A673 (cell line): ENCODE measurements around the gene SLC14A1. TPM values are rescaled to one million over a fixed set of nuclear protein-coding genes. Genes with fewer than 3 reads are reported as not detected.

Source experiments
- BruUV-seq: library from RNA; stranded (reverse); fragments of 400-500 nt; replicated peaks from 2 replicates; lab custom pipeline; 2021; lab: Mats Ljungman, UMichigan
- CTCF ChIA-PET: fragments of 300-600 bp; sonication (Branson Sonifier 250); formaldehyde crosslinking; loops from one replicate; lab custom pipeline; 2022; ENCODE audit warnings: antibody characterized with exemption; lab: Charles Lee
- POLR2A ChIA-PET: fragments of 300-600 bp; sonication (Branson Sonifier 250); formaldehyde crosslinking; loops from one replicate; lab custom pipeline; 2022; ENCODE audit warnings: antibody characterized with exemption; ENCODE audit not compliant: low non-redundant PET; lab: Charles Lee
- DNase-seq: peaks from one replicate; pipeline ENCODE4 v3.0.0-alpha.2; 2015; ENCODE audit warnings: low spot score
- H3K27ac ChIP-seq: fragments of 200-600 bp; sonication (generic); 2 replicates; pipeline ENCODE4 v1.5.1; 2016; ENCODE audit warnings: mixed run types, low read depth, mild to moderate bottlenecking, mixed read lengths, antibody characterized with exemption, low read length; ENCODE audit not compliant: poor library complexity, severe bottlenecking
- H3K27me3 ChIP-seq: fragments of 200-600 bp; sonication (generic); replicated peaks from 2 replicates; pipeline ENCODE4 v1.6.1; 2017; ENCODE audit warnings: mixed run types, low read depth, mild to moderate bottlenecking, mixed read lengths, antibody characterized with exemption, low read length; ENCODE audit not compliant: insufficient read depth, poor library complexity
- H3K36me3 ChIP-seq: fragments of 200-600 bp; sonication (generic); 2 replicates; pipeline ENCODE4 v1.6.1; 2016; ENCODE audit warnings: mixed run types, mild to moderate bottlenecking, mixed read lengths, antibody characterized with exemption, low read length; ENCODE audit not compliant: insufficient read depth, poor library complexity, severe bottlenecking
- H3K4me1 ChIP-seq: fragments of 200-600 bp; sonication (generic); 2 replicates; pipeline ENCODE4 v1.6.1; 2017; ENCODE audit warnings: mixed run types, mild to moderate bottlenecking, mixed read lengths, antibody characterized with exemption, low read length; ENCODE audit not compliant: insufficient read depth, poor library complexity, severe bottlenecking
- H3K4me3 ChIP-seq: fragments of 200-600 bp; sonication (generic); 2 replicates; pipeline ENCODE4 v1.5.1; 2016; ENCODE audit warnings: low read depth, mixed run types, mild to moderate bottlenecking, mixed read lengths, low read length; ENCODE audit not compliant: poor library complexity, severe bottlenecking
- H3K9me3 ChIP-seq: fragments of 200-600 bp; sonication (generic); 2 replicates; pipeline ENCODE4 v1.6.1; 2016; ENCODE audit warnings: mixed run types, low read depth, mild to moderate bottlenecking, mixed read lengths, antibody characterized with exemption, low read length; ENCODE audit not compliant: poor library complexity, severe bottlenecking
- EZH2 ChIP-seq: fragments of 200-600 bp; sonication (generic); IDR thresholded peaks from 2 replicates; pipeline ENCODE4 v1.6.1; 2017; ENCODE audit warnings: borderline replicate concordance, low read depth, mild to moderate bottlenecking, mixed read lengths, antibody characterized with exemption, low read length; ENCODE audit not compliant: poor library complexity, severe bottlenecking
- intact Hi-C: fragments of 100-400 bp; cut with micrococcal nuclease; formaldehyde crosslinking; loops from one replicate; pipeline ENCODE4 v1.10.0; 2022; ENCODE audit not compliant: unreplicated experiment
- total RNA-seq: library from RNA; stranded (reverse); gene quantifications from 2 replicates; pipeline ENCODE4 v1.2.3, GENCODE V29; 2021
- TF ChIP-seq, protein P1 (sequence below): fragments of 300-800, 200-600 bp; sonication (generic); conservative IDR thresholded peaks from 2 replicates; pipeline ENCODE4 v1.5.1; 2017; ENCODE audit warnings: low read depth, mild to moderate bottlenecking, antibody characterized with exemption, low read length, moderate library complexity, mixed read lengths

SLC14A1 gene
- total RNA-seq, 1 experiment from 2014 or later: not detected

DNA sequence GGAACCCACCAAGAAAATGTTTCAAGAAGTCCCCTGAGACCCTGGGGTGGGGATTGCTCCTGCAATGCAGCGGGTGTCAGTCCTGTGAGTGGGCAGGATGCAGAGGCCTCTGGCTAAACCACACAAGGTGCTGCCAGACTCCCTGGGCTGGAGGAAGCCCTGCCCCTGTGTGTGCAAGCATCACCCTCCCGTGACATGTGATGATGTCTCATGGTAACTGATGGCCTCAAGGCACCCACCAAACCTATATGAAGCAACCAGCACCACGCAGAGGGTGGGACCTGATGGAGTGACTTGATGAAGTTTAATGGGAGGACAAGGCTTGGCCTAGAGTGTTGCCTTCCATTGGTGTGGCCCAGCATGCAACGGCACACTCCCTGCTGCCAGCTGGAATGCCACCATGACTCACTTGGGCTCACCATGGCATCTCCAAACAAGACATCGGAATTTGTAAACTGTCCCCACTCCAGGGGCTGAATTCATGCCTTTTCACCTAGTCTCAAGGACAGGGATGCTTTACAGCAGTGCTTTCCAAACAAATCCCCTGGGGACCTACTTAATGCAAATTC lies 8.7 kb upstream of the SLC14A1 start:
- DNase-seq: peak; percentile 3
- CTCF ChIA-PET: no interaction called here
- BruUV-seq: no TSS peak
- H3K4me1 ChIP-seq: no peaks in the 10 kb centered on the region
- peaks cover 8% of the 10 kb centered on the region for H3K27me3 ChIP-seq
- H3K4me3 ChIP-seq: no peak overlapping the region
- intact Hi-C loops: no loop called here
- no peak overlapping the region for H3K27ac ChIP-seq
- TF ChIP-seq EZH2: no peak
- TF ChIP-seq, protein P1, sequence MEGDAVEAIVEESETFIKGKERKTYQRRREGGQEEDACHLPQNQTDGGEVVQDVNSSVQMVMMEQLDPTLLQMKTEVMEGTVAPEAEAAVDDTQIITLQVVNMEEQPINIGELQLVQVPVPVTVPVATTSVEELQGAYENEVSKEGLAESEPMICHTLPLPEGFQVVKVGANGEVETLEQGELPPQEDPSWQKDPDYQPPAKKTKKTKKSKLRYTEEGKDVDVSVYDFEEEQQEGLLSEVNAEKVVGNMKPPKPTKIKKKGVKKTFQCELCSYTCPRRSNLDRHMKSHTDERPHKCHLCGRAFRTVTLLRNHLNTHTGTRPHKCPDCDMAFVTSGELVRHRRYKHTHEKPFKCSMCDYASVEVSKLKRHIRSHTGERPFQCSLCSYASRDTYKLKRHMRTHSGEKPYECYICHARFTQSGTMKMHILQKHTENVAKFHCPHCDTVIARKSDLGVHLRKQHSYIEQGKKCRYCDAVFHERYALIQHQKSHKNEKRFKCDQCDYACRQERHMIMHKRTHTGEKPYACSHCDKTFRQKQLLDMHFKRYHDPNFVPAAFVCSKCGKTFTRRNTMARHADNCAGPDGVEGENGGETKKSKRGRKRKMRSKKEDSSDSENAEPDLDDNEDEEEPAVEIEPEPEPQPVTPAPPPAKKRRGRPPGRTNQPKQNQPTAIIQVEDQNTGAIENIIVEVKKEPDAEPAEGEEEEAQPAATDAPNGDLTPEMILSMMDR: no peak
- H3K9me3 ChIP-seq: no peaks in the 10 kb centered on the region
- H3K36me3 ChIP-seq: no peaks in the 10 kb centered on the region
- POLR2A ChIA-PET: no interaction called here

DNA sequence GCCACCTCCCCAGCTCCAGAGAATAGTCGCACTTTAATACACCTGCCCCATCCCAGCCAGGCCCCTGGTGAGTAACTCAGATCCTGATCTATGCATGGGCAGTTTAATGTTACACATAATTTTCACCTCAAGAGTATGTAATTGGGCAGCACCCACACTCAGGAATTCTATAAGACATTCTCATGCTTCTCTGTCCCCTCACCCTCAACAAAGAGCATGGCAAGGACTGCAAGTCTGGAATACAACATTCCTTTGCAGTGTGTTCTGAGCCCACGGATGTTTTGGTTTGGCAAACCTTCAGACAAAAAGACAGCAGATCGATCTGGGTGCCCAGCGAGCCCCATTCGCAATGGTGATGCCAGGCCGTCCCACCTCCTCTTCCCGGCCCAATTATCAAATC lies 4.9 kb upstream of the SLC14A1 start:
- Histone ChIP-seq H3K4me3 (no peak overlapping the region), H3K36me3 (no peaks in the 10 kb centered on the region), H3K27ac (no peak overlapping the region), H3K9me3 (no peaks in the 10 kb centered on the region), H3K27me3 (peaks cover 20% of the 10 kb centered on the region), H3K4me1 (no peaks in the 10 kb centered on the region)
- intact Hi-C loops: no loop called here
- DNase-seq: no peak
- TF ChIP-seq EZH2: no peak
- TF ChIP-seq, protein P1: no peak
- no TSS peak for BruUV-seq
- POLR2A ChIA-PET: no interaction called here
- CTCF ChIA-PET: no interaction called here

DNA sequence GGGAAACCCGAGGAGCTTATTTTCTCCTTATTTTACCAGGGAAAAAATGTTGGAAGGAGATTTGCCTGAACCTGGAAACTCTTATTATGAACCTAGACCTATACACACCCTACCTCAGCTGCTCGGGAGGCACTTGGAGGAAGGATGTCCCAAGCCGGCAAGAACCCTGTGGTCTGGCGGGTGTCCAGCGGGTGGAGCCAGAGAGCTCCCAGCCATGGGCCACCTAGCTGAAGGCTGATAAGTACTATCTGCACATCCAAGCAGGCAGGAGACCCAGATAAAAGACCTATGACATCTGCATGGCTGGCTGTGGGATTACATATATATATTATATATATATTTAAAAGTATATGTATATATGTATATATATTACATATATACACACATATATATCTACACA lies 1.1 kb upstream of the SLC14A1 start:
- ChIA-PET CTCF (interaction anchor here (0.8 to 1.4 kb wide), 4 partner anchors 20 to 157 kb away, joined by 3 to 5 read pairs (median 4); no protein-coding TSS in a partner anchor), POLR2A (no interaction called here)
- H3K4me3 ChIP-seq: no peak overlapping the region
- TF ChIP-seq, protein P1: peak; percentile 73
- TF ChIP-seq EZH2: no peak
- H3K4me1 ChIP-seq: no peaks in the 10 kb centered on the region
- peaks cover 27% of the 10 kb centered on the region for H3K27me3 ChIP-seq
- no TSS peak for BruUV-seq
- intact Hi-C loops: loop anchor here (2.0 kb wide), 2 partner anchors 116 to 158 kb away; no protein-coding TSS in a partner anchor
- H3K27ac ChIP-seq: no peak overlapping the region
- no peaks in the 10 kb centered on the region for H3K36me3 ChIP-seq
- H3K9me3 ChIP-seq: no peaks in the 10 kb centered on the region
- peak; percentile 73 for DNase-seq
